Amniotic stem cell (primary cell): ENCODE measurements around the gene CPNE4.
A peak's percentile ranks its signal among the peaks of the same experiment; 100 is the strongest.
"Not testable (repeated sequence)": the region's sequence is repeated elsewhere in the genome, so short reads cannot be mapped to it uniquely, and the experiment has no call there.

Source experiments
- DNase-seq: peaks from one replicate; lab custom pipeline; 2025; lab: John Stamatoyannopoulos, UW

CPNE4 gene

GRCh38 chr3:132034486-132035464 lies at the start of gene CPNE4:
Gene CPNE4 (minus strand): TSS chr3:132035014.
- peak; percentile 28 for DNase-seq

GRCh38 chr3:132083583-132084279 lies 48.9 kb upstream of the CPNE4 start:
- no peak for DNase-seq

GRCh38 chr3:132083159-132083558 lies 48.3 kb upstream of the CPNE4 start:
- DNase-seq: no peak

DNA sequence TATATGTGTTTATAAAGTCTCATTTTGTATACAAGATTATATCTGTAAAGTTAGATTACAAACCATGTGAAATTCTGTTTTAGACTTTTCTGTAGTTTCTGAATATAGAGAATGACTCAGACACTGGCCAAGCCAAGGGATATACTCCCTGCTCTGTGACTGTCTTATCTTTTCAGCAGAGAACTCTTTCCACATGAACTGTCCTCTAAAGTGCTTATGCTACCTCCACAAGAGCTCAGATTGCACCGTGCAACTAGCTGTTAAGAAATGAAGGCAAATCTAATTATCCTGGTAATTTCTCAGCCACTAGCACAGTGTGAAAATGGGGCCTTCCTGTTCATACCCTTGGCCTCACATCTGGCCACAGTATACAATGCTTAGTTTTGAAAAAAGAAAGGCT lies 44.3 kb upstream of the CPNE4 start:
- DNase-seq: no peak

- DNase-seq: no peak
Measured at GRCh38 chr3:132073771-132074170, 39.0 kb upstream of the CPNE4 start.

DNA sequence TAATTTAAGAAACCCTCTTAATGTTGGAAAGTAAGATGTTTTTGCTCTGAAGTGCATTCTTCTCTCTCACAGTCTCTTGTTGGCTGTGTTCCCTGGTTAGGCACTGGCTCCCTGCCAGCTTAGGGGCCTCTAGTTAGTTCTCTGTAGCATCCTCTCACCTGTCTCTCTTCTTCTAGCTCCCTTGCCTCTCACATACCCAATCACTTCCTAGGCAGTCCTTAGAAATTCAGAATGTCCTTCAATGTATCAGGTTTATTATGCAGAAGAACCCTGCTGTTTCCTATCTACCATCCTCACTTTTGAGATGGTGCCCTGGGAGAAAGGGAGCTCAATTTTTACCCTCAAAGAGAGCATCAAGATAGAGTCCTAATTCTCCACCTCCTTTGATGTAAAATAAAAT lies 36.2 kb upstream of the CPNE4 start:
- DNase-seq: no peak

- no peak for DNase-seq
Measured at GRCh38 chr3:132064114-132064513, 29.3 kb upstream of the CPNE4 start.

DNA sequence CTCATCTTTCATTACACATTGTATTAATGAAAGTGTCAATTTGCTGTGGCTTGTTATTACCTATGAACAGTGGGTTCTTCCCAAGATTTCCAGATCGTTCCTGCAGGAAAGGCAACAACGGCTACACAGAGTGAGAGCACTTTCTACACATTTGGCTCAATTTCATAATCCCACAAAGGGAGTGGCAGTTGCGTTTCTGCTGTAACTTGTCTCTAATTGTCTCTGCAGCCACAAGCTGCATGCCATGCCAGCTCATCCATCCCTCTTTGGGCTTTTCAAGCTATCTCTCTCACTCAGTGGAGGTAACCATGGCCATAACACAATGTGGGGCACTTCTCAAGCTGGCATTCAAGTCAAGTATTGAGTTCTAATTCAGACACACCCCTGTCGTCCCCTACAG lies 27.7 kb upstream of the CPNE4 start:
- no peak for DNase-seq

DNA sequence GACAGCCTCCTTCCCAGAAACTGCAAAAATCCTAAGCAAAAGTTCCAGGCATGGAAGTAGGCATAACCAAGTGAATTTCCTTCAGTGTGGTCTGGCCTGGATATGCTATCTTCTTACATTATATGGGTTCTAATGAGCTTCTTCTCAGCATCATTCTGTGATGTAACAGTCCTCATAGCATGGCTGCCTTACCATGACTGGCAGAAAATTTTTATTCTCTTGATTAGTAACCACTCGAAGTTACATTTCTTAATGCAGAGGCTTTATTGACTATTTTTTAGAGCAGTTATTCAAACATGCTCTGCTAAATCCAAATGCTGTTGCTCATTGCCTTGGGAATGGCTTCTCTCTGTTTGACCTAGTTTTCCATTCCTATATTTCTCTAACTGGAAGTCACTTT lies 21.1 kb upstream of the CPNE4 start:
- no peak for DNase-seq

DNA sequence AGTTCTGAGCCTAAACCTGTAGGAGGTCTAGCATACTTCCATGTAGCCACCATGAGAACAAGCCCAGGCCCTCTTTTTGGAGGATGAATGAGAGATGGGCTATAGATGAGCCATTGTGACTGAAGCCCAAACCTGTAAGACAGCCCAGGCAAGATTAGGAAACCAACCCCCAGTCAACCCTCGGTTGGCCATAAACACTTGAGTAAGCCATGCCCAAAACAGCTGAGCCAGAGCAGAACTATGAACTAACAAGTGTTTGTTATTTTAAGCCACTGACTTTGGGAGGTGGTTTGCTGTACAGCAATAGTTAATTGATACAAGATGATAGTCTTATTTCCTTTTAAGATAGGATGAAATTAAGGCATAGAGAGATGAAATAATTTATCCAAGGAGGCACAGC lies 12.4 kb upstream of the CPNE4 start:
- DNase-seq: no peak

DNA sequence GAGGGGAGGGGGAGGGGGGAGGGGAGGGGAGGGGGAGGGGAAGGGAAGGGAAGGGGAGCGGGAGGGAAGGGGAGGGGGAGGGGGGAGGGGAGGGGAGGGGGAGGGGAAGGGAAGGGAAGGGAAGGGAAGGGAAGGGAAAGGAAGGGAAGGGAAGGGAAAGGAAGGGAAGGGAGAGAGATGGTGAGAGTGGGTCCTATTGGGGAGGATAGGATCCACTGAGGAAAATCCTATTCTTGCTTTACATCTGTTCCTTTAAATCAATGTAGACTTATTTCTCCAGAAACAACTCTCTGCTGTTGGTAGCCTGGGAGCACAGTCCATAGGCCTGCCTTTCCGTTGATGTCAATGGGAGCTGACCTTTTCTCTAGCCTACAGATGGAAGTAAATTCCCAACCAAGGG lies 10.1 kb upstream of the CPNE4 start:
- not testable (repeated sequence) for DNase-seq

DNA sequence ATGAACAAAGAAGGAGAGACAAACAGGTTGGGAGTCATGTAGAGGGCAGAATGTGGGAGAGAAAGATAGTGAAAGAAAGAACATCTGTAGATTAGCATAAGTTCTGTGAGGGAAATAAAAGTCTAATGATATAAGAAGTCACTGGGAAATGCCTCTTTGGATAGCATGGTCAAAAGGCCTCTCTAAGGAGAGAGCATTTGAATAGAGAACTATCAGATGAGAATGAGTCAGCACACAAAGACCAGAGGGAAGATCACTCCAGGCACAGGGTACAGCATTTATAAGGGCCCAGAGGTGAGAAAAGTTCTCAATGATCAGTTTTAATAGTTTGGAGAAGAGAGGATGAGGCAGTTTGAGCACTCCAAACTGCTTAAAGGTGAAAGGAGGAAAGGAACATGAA lies 7.9 kb upstream of the CPNE4 start:
- DNase-seq: no peak

GRCh38 chr3:132038198-132038825 lies 3.5 kb upstream of the CPNE4 start:
- DNase-seq: no peak

DNA sequence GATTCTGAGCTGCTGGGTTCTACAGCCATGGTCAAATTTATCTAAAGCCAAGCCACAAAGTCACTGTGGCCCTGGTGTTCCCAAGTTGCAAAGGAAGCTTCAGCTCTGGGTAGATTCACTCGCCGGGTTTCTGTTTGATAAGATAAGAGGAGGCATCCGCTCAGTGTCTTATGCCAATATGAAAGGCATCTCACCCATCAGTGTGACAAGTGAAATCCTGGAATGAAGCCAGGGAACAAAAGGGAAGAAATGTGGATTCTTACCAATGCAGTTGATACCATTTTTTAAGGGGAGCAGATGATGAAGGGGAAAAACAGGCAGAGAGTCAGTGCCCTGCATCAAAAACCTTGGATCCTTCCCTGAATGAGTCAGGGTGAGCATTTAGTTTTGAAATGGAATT lies 2.8 kb upstream of the CPNE4 start:
- DNase-seq: no peak

GRCh38 chr3:132037056-132037455 lies 2.2 kb upstream of the CPNE4 start:
- no peak for DNase-seq

GRCh38 chr3:132034097-132034485 lies 723 bp downstream of the CPNE4 start:
- no peak for DNase-seq

DNA sequence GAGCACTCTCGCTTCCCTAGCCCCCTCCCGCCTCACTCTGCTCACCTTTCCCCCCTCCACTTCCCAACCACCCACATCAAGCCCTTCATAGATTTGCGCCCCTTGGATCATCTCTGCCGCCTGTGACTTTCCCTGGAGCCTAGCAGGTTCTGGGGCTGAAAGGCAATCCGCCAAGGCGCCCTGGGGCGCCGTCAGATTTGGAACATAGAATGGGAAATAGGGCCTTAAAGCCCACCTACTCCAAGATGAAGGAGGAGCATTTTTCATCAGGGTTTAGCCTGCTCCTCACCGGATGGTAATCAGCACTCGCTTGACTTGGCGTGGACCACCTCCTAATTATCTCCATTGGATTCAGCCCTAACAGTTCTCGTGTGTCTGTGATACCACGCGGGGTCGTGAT lies 1.3 kb downstream of the CPNE4 start:
- no peak for DNase-seq

DNA sequence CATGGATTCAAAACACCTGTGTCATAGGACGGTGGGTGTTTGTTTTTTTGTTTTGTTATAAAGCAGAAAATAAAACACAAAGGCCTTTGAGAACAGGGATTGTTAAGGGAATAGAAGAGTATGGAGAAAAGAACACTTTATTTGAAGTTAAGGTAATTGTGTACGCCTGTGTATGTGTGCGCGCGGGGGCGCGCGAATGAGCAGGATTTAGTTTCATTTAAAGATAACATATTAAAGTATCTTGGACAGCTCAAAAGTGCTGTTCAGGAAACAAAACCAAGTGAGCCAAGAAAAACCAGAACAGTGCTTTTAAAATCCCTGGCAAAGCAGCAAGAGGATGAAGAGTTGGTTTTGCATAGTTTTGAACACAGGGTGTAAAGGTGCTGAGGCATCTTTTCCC lies 1.9 kb downstream of the CPNE4 start:
- no peak for DNase-seq

DNA sequence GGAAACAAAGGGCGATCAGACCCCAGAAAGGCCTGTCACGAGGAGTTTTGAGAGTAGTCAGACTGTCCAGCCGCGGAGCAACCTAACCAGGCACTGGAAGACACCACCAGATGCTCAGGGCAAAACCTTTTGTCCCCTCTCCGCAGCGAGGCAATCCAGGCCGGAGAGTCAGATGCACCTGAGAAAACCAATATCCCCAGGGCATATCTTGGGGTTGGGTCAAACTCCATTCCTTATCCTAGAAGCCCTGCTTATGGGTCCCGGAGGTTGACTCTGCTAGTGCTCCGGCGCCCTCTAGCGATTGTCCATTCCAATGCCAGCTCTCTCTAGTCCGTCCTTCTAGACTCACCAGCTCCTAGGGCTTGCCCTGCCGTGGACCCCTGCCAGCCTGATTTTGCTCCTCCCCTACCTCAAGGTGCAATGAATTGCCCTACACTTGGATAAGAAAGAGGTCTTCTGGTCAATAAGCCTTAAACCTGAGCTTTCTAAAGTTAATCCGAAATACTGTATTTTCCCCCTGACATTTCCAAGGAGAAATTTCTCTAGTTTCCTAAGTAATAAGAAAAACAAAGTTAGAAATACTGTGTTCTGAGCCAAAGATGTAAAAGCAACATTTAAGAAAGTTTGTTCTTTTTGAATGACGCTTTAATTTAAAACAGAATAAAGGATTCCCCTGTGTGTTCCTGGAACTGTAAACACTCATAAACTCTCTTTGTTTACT lies 5.5 kb downstream of the CPNE4 start:
- DNase-seq: peak; percentile 41

DNA sequence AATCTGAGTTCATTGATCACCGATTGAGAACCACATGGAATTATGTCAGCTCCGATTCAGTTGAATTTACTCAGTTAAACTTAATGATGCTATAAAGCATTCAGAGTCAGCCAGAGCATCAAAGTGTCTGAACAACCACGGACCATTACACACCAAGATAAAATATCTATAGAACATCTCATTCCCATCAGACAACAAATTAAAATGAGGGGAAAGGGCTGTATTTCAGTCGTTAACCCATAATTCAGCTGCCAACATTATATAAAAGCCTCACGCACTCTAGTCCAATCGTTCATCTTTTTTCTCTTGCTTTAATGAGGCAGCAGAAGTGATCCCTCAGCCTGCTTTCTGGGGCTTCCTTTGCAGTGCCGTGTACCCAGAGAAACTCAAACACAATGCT lies 11.9 kb downstream of the CPNE4 start:
- DNase-seq: no peak

DNA sequence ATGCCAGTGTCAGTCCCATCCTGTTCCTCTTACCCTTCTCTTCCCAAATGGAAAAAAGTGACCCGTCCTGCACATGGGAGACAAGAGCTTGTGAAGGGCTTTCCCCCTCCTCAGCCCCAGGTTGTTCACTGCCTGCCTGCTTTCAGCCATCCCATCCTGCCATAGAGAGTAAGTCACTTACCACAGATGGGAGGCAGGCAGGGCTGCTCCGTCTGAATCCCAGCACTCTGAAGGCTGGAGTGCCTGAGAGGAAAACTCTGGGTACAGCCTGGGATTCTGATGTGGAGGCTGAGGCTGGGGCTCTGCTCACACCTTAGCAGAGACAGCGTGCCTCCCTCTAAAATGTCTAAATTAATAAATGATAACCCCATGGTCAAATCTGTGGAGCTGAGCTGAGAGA lies 14.8 kb downstream of the CPNE4 start:
- DNase-seq: no peak

GRCh38 chr3:132017137-132017536 lies 17.7 kb downstream of the CPNE4 start:
- no peak for DNase-seq
